Activated T-cell treated with anti-CD3 and anti-CD28 coated beads, Interleukin-2, amount 50 U/mL, for 4 hours (primary cell): ENCODE data around the gene CCNB1. TPM values are rescaled to one million over a fixed set of nuclear protein-coding genes. Genes with fewer than 3 reads are reported as not detected.
"Not testable (repeated sequence)": the region's sequence is repeated elsewhere in the genome, so short reads cannot be mapped to it uniquely, and the experiment has no call there.

Experiments
- ATAC-seq, 2 donors: fragments of 200-7000 bp; cut with Tn5 transposase; one replicate each; pipeline ENCODE4 v1.10.0; 2021
- DNase-seq: peaks from one replicate; pipeline ENCODE4 v3.0.0-alpha.2; 2020
- H3K27me3 Mint-ChIP-seq: one replicate; pipeline ENCODE4 v1.8.0; 2021; ENCODE audit warnings: low read depth, mixed read lengths
- H3K36me3 Mint-ChIP-seq: one replicate; pipeline ENCODE4 v1.8.0; 2022; ENCODE audit warnings: mixed read lengths; ENCODE audit not compliant: insufficient read depth
- H3K4me1 Mint-ChIP-seq: one replicate; pipeline ENCODE4 v1.8.0; 2021; ENCODE audit warnings: low read depth, mixed read lengths
- H3K4me3 Mint-ChIP-seq: one replicate; pipeline ENCODE4 v1.8.0; 2021; ENCODE audit warnings: mild to moderate bottlenecking, moderate library complexity, mixed read lengths
- H3K9me3 Mint-ChIP-seq: one replicate; pipeline ENCODE4 v1.8.0; 2021; ENCODE audit warnings: mixed read lengths
- total RNA-seq, 3 donors: library from RNA; stranded (reverse); gene quantifications; one replicate each; pipeline ENCODE4 v1.2.1, GENCODE V29; 2021

Gene CCNB1
- total RNA-seq, 3 donors from 2014 or later, result 19.3 to 25.6 (median 20.0) TPM

- no peaks in the 10 kb centered on the region for H3K27me3 Mint-ChIP-seq
- DNase-seq (no peak), ATAC-seq (no peak)
- H3K9me3 Mint-ChIP-seq, result no peaks in the 10 kb centered on the region
- no peaks in the 10 kb centered on the region for H3K36me3 Mint-ChIP-seq
- no peaks in the 10 kb centered on the region for H3K4me1 Mint-ChIP-seq
- H3K4me3 Mint-ChIP-seq, result no peak overlapping the region
Observed at GRCh38 chr5:69156456-69156855, 10.5 kb upstream of the CCNB1 start.

DNA sequence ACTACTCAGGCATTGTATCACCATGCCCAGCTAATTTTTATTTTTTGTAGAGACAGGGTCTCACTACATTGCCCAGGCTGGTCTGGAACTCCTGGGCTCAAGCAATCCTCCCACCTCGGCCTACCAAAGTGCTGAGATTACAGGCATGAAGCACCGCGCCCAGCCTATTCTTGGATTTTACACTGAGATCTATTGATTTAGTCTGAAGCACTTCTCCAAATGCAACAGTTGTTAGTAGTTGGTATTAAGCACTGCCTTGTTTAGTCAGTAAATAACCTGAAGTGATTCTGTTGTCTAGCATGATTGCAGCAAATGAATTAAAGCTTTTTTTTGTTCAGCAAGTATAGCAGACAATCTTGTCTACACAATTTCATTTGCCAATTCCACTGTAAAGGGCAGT, 8.9 kb upstream of the CCNB1 start:
- Mint-ChIP-seq H3K4me1 (no peaks in the 10 kb centered on the region), H3K9me3 (no peaks in the 10 kb centered on the region), H3K4me3 (no peak overlapping the region), H3K27me3 (no peaks in the 10 kb centered on the region), H3K36me3 (no peaks in the 10 kb centered on the region)
- DNase-seq (no peak), ATAC-seq (no peak)

GRCh38 chr5:69160651-69161050, 6.3 kb upstream of the CCNB1 start:
- H3K9me3 Mint-ChIP-seq, result no peaks in the 10 kb centered on the region
- H3K27me3 Mint-ChIP-seq, result no peaks in the 10 kb centered on the region
- no peaks in the 10 kb centered on the region for H3K36me3 Mint-ChIP-seq
- H3K4me3 Mint-ChIP-seq, result no peak overlapping the region
- no peak for ATAC-seq
- peaks cover under 1% of the 10 kb centered on the region for H3K4me1 Mint-ChIP-seq
- DNase-seq, result no peak

GRCh38 chr5:69167493-69167855, 524 bp downstream of the CCNB1 start:
- no peaks in the 10 kb centered on the region for H3K9me3 Mint-ChIP-seq
- no peak for ATAC-seq
- DNase-seq, result no peak

DNA sequence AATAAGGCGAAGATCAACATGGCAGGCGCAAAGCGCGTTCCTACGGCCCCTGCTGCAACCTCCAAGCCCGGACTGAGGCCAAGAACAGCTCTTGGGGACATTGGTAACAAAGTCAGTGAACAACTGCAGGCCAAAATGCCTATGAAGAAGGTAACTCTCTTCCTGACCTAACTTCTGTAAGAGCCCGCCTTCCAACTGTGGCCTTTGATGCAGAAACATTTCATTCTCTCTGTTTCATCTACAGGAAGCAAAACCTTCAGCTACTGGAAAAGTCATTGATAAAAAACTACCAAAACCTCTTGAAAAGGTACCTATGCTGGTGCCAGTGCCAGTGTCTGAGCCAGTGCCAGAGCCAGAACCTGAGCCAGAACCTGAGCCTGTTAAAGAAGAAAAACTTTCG, 979 bp downstream of the CCNB1 start:
- ATAC-seq (no peak), DNase-seq (no peak)
- peaks cover 24% of the 10 kb centered on the region for H3K4me1 Mint-ChIP-seq
- no peaks in the 10 kb centered on the region for H3K9me3 Mint-ChIP-seq
- peaks cover 3% of the 10 kb centered on the region for H3K36me3 Mint-ChIP-seq
- no peaks in the 10 kb centered on the region for H3K27me3 Mint-ChIP-seq
- peak overlapping the region; percentile 91 for H3K4me3 Mint-ChIP-seq

More at GRCh38 chr5:69167493-69167855, 524 bp downstream of the CCNB1 start:
- H3K27me3 Mint-ChIP-seq, result no peaks in the 10 kb centered on the region
- peaks cover 1% of the 10 kb centered on the region for H3K36me3 Mint-ChIP-seq
- peaks cover 24% of the 10 kb centered on the region for H3K4me1 Mint-ChIP-seq
- H3K4me3 Mint-ChIP-seq, result peak overlapping the region; percentile 91

DNA sequence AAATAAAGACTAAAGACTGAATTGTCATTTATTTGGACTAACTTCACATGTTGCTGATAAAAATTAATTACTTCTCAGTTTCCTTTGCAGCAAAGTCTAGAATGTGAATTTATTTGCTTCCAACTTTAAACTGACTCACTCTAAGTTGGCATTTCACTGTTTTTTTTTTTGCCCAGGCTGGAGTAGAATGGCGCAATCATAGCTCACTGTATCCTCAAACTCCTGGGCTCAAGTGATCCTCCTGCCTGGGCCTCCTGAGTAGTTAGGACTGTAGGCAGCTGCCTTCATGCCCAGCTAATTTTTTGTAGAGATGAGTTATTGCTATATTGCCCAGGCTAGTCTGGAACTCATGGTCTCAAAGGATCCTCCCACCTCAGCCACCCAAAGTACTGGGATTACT, 3.5 kb downstream of the CCNB1 start:
- Mint-ChIP-seq H3K27me3 (no peaks in the 10 kb centered on the region), H3K9me3 (no peaks in the 10 kb centered on the region), H3K4me1 (peaks cover 24% of the 10 kb centered on the region), H3K36me3 (peaks cover 14% of the 10 kb centered on the region), H3K4me3 (no peak overlapping the region)
- DNase-seq (no peak), ATAC-seq (no peak)

- peaks cover 22% of the 10 kb centered on the region for H3K4me1 Mint-ChIP-seq
- ATAC-seq (no peak), DNase-seq (no peak)
- H3K9me3 Mint-ChIP-seq, result no peaks in the 10 kb centered on the region
- no peaks in the 10 kb centered on the region for H3K27me3 Mint-ChIP-seq
- H3K4me3 Mint-ChIP-seq, result no peak overlapping the region
- H3K36me3 Mint-ChIP-seq, result peaks cover 14% of the 10 kb centered on the region
Observed at GRCh38 chr5:69170969-69171368, 4.0 kb downstream of the CCNB1 start.

DNA sequence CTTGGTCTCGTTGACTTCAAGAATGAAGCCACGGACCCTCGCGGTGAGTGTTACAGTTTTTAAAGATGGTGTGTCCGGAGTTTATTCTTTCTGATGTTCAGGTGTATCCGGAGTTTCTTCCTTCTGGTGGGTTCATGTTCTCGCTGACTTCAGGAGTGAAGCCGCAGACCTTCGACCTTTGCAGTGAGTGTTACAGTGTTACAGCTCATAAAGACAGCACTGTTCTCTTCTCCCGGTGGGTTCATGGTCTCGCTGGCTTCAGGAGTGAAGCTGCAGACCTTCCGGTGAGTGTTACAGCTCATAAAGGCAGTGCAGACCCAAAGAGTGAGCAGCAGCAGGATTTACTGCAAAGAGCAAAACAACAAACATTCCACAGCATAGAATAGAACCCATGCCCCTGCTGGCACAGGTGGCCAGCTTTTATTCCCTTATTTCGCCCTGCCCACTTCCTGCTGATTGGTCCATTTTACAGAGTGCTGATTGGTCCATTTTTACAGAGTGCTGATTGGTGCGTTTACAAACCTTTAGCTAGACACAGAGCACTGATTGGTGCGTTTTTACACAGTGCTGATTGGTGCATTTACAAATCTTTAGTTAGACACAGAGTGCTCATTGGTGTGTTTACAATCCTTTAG, 14.8 kb downstream of the CCNB1 start:
- ATAC-seq, H3K27me3 Mint-ChIP-seq, DNase-seq, H3K9me3 Mint-ChIP-seq, H3K4me3 Mint-ChIP-seq, H3K36me3 Mint-ChIP-seq, H3K4me1 Mint-ChIP-seq: not testable (repeated sequence)

- no peak for ATAC-seq
- Mint-ChIP-seq H3K4me3 (no peak overlapping the region), H3K9me3 (no peaks in the 10 kb centered on the region), H3K36me3 (no peaks in the 10 kb centered on the region), H3K4me1 (peaks cover 7% of the 10 kb centered on the region), H3K27me3 (no peaks in the 10 kb centered on the region)
- no peak for DNase-seq
Observed at GRCh38 chr5:69184621-69185020, 17.7 kb downstream of the CCNB1 start.

DNA sequence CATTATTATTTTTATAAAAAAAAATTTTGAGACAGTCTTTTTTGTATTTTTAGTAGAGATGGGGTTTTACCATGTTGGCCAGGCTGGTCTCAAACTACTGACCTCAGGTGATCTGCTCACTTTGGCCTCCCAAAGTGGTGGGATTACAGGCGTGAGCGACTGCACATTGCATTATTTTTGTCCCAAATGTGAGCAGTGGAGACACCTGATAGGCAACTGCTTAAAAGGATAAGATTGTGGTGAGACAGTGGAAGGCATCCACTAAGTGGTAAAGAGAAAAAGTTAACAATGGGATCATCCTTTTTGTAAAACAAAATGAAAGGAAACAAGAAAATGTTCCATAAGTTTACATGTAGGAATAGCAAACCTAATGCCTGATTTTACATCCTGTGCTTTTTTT, 20.4 kb downstream of the CCNB1 start:
- Mint-ChIP-seq H3K9me3 (no peaks in the 10 kb centered on the region), H3K4me3 (no peak overlapping the region), H3K27me3 (no peaks in the 10 kb centered on the region), H3K4me1 (peaks cover 13% of the 10 kb centered on the region), H3K36me3 (peaks cover 1% of the 10 kb centered on the region)
- ATAC-seq, result no peak
- DNase-seq, result no peak

- Mint-ChIP-seq H3K4me1 (peaks cover 13% of the 10 kb centered on the region), H3K27me3 (no peaks in the 10 kb centered on the region), H3K4me3 (peak overlapping the region; percentile 90), H3K9me3 (no peaks in the 10 kb centered on the region), H3K36me3 (peaks cover 1% of the 10 kb centered on the region)
- ATAC-seq, result no peak
- DNase-seq, result no peak
Observed at GRCh38 chr5:69188811-69189161, 21.8 kb downstream of the CCNB1 start.

- peaks cover 13% of the 10 kb centered on the region for H3K4me1 Mint-ChIP-seq
- DNase-seq (peak; percentile 85), ATAC-seq (peak; percentile 94)
- peaks cover 1% of the 10 kb centered on the region for H3K36me3 Mint-ChIP-seq
- H3K9me3 Mint-ChIP-seq, result no peaks in the 10 kb centered on the region
- peak within 1 kb of the TSS; percentile 90 for H3K4me3 Mint-ChIP-seq
- no peaks in the 10 kb centered on the region for H3K27me3 Mint-ChIP-seq
Observed at GRCh38 chr5:69189162-69190086, 22.5 kb downstream of the CCNB1 start, which contains the start of gene CENPH. CENPH (plus strand) TSS chr5:69189583; CDS start chr5:69189635, 52 bp downstream.

DNA sequence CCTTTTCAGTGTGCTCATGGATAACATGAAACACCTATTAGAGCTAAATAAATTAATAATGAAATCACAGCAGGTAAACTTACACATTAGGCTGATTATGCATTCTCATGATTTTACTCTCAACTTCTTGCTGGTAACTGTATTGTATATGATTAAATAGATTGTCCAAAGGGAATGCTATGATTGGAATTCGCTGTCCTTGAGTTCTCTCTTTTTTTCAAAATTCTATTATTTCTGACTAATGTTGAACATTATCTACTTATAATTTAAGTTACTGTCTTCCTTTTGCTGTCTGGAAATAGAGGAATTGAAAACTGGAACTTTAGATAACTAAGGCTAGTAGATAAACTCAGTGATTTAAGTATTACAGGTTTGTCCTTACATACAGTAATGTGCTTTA, 35.5 kb downstream of the CCNB1 start:
- H3K36me3 Mint-ChIP-seq, result peaks cover 10% of the 10 kb centered on the region
- no peak for ATAC-seq

GRCh38 chr5:69206528-69207190, 39.7 kb downstream of the CCNB1 start:
- Mint-ChIP-seq H3K9me3 (no peaks in the 10 kb centered on the region), H3K36me3 (peaks cover 4% of the 10 kb centered on the region), H3K4me1 (no peaks in the 10 kb centered on the region), H3K4me3 (no peak overlapping the region), H3K27me3 (no peaks in the 10 kb centered on the region)
- no peak for ATAC-seq
- DNase-seq, result no peak

More for the DNA sequence above, 35.5 kb downstream of the CCNB1 start:
- Mint-ChIP-seq H3K4me3 (no peak overlapping the region), H3K9me3 (no peaks in the 10 kb centered on the region), H3K27me3 (no peaks in the 10 kb centered on the region), H3K4me1 (no peaks in the 10 kb centered on the region)
- DNase-seq, result no peak
